SU-DHL-6 (cell line): ENCODE measurements around the gene SLC22A8.

Experiments
- CTCF ChIP-seq: fragments of 200-600 bp; sonication (generic); IDR thresholded peaks from one replicate; pipeline ENCODE4 v1.5.1; 2017; ENCODE audit warnings: antibody characterized with exemption, mild to moderate bottlenecking, low read length, moderate library complexity; ENCODE audit not compliant: insufficient read depth, poor library complexity, severe bottlenecking
- EZH2phosphoT487 ChIP-seq: fragments of 200-600 bp; sonication (generic), shearing (Covaris generic); conservative IDR thresholded peaks from 2 replicates; pipeline ENCODE4 v1.6.1; 2018; ENCODE audit warnings: mild to moderate bottlenecking, antibody characterized with exemption, low read length, moderate library complexity, mixed read lengths

- TF ChIP-seq CTCF, result no peak
- TF ChIP-seq EZH2phosphoT487, result no peak
These were observed 4.7 kb downstream of the SLC22A8 start for GRCh38 chr11:63010934-63011439.
